NB4 (cell line): Measurements from ENCODE around the gene CNN2.

Source experiments
- MYC ChIP-seq: IDR thresholded peaks from 2 replicates; pipeline ENCODE4 v1.6.1; 2011; ENCODE audit warnings: low read depth, low read length
- TF ChIP-seq, protein P1 (sequence below): IDR thresholded peaks from one replicate; pipeline ENCODE4 v1.5.1; 2012; ENCODE audit warnings: low read depth, low read length

DNA sequence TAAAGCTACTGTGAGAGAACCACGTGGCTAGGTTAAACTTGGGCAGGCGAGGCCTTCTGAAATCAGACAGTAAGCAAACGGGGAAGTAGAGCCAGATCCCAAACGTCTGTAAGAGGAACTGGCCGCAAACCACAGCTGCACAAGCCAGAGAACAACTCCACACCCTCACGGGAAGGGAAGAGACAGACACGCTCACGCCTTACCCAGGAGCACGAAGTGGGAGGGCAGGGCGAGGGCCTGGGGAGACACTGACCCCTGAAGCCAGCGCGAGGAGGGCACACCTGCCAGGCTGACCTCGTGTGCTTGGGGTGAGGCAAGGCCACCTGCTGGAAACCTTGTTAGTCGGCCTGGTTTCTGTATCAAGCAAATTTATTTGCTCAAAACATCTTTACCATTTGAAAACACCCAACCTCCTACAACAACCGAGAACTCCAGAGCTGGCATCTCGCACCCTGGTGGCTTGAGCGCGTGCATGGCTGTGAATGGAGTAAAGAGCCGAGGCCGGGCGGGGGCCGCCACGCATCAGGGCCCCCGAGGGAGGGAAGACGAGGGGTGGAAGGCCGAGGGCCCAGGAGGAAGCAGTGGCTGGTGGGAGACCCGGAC, 61.5 kb downstream of the CNN2 start:
- no peak for TF ChIP-seq MYC
- TF ChIP-seq, protein P1, sequence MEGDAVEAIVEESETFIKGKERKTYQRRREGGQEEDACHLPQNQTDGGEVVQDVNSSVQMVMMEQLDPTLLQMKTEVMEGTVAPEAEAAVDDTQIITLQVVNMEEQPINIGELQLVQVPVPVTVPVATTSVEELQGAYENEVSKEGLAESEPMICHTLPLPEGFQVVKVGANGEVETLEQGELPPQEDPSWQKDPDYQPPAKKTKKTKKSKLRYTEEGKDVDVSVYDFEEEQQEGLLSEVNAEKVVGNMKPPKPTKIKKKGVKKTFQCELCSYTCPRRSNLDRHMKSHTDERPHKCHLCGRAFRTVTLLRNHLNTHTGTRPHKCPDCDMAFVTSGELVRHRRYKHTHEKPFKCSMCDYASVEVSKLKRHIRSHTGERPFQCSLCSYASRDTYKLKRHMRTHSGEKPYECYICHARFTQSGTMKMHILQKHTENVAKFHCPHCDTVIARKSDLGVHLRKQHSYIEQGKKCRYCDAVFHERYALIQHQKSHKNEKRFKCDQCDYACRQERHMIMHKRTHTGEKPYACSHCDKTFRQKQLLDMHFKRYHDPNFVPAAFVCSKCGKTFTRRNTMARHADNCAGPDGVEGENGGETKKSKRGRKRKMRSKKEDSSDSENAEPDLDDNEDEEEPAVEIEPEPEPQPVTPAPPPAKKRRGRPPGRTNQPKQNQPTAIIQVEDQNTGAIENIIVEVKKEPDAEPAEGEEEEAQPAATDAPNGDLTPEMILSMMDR = no peak
